ENCODE measurements around the gene ARFGEF3. TPM values are rescaled to one million over a fixed set of nuclear protein-coding genes. Genes with fewer than 3 reads are reported as not detected.

ARFGEF3 gene
- total RNA-seq, 1 experiment from 2014 or later: 5.2 TPM

DNA sequence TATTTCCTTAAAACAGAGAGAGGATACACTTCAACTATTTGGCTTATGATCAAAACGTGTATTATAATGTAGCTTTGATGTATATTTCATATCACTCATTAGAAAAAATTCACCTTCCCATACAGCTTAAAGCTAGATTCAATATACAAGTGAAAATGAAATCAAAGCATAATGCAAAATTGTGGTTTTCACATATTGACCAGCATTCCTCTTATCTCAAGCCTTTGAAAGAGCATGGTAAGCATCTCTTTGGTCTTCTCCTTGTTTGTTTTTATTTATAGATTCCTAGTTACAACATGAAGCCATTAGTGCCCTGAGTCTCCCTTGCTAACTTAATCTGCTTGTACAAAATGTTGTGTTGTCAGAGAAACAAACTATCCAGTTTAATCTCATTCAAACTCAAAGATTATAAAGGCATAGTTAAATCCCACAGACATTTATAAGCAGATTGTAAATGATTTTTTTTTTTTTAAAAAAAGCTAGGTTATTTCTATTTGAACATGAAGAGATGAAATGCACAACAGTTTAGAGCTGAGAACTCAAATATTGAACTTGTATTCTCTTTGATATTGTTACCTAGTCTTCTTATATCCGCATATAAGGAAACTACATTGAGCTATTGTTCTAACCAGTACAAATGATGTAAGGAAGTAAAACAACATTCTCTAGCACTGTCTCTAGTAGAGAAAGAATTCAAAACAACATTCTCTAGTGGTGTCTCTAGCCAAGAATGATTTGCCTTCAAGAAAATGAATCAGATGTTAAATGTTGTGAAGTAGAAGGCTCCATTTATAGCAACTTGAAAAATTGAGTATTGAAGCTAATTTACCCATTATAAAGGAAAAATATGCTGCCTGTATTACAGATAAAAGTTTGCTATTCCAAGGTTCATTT lies 184.8 kb downstream of the ARFGEF3 start:
- no peaks in the 10 kb centered on the region for H3K36me3 Mint-ChIP-seq (ENCODE audit: insufficient read depth, unreplicated experiment)
- H3K27ac Mint-ChIP-seq (ENCODE audit: unreplicated experiment): no peak overlapping the region
- no peaks in the 10 kb centered on the region for H3K27me3 Mint-ChIP-seq (ENCODE audit: insufficient read depth, unreplicated experiment)
- Histone ChIP-seq H3K4me1 (no peaks in the 10 kb centered on the region), H3K27me3 (replicated peaks; ENCODE audit: control insufficient read depth, insufficient read depth, low read length) (no peaks in the 10 kb centered on the region), H3K9me3 (no peaks in the 10 kb centered on the region), H3K36me3 (ENCODE audit: control insufficient read depth, insufficient read depth, low read length) (no peaks in the 10 kb centered on the region), H3K4me3 (ENCODE audit: low read depth, low read length) (no peak overlapping the region)
- TF ChIP-seq, protein P1, sequence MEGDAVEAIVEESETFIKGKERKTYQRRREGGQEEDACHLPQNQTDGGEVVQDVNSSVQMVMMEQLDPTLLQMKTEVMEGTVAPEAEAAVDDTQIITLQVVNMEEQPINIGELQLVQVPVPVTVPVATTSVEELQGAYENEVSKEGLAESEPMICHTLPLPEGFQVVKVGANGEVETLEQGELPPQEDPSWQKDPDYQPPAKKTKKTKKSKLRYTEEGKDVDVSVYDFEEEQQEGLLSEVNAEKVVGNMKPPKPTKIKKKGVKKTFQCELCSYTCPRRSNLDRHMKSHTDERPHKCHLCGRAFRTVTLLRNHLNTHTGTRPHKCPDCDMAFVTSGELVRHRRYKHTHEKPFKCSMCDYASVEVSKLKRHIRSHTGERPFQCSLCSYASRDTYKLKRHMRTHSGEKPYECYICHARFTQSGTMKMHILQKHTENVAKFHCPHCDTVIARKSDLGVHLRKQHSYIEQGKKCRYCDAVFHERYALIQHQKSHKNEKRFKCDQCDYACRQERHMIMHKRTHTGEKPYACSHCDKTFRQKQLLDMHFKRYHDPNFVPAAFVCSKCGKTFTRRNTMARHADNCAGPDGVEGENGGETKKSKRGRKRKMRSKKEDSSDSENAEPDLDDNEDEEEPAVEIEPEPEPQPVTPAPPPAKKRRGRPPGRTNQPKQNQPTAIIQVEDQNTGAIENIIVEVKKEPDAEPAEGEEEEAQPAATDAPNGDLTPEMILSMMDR (IDR thresholded peaks at IDR 0.05; ENCODE audit: insufficient read depth in 1 of 2, low read depth in 1 of 2, low read length in 1 of 2, severe bottlenecking in 1 of 2, unreplicated experiment in 1 of 2): no peak
- H3K4me1 Mint-ChIP-seq (ENCODE audit: low read depth, unreplicated experiment): no peaks in the 10 kb centered on the region
- POLR2A ChIA-PET: no interaction called here
- no peaks in the 10 kb centered on the region for H3K9me3 Mint-ChIP-seq (ENCODE audit: unreplicated experiment)
- CTCF ChIA-PET: no interaction called here
- no TSS peak for BruUV-seq (replicated peaks)
- intact Hi-C loops (cut with micrococcal nuclease; ENCODE audit: unreplicated experiment): no loop called here
- no peak for DNase-seq
- no peak overlapping the region for H3K4me3 Mint-ChIP-seq (ENCODE audit: unreplicated experiment)

DNA sequence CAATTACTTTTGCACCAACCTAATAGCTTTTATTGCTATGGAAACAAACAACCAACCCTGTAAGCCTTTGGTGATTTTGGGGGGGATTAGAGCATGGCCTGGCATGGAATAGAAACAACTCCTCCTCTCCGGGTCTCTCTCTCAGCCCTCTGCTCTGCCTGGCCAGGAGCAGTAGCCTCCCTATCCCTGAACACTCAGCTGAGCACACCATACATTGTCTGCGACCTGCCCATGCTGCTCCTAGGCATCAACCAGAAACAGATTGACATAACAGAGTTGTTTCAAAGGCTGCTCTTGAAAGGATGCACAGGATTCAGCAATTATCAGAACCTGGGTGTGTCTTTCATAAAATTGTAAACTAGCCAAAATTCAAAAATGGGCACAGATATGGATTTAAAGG lies 186.1 kb downstream of the ARFGEF3 start:
- POLR2A ChIA-PET: no interaction called here
- Mint-ChIP-seq H3K4me1 (ENCODE audit: low read depth, unreplicated experiment) (no peaks in the 10 kb centered on the region), H3K9me3 (ENCODE audit: unreplicated experiment) (no peaks in the 10 kb centered on the region), H3K36me3 (ENCODE audit: insufficient read depth, unreplicated experiment) (no peaks in the 10 kb centered on the region), H3K27ac (ENCODE audit: unreplicated experiment) (no peak overlapping the region), H3K27me3 (ENCODE audit: insufficient read depth, unreplicated experiment) (peaks cover 3% of the 10 kb centered on the region), H3K4me3 (ENCODE audit: unreplicated experiment) (no peak overlapping the region)
- CTCF ChIA-PET: no interaction called here
- Histone ChIP-seq H3K4me3 (ENCODE audit: low read depth, low read length) (no peak overlapping the region), H3K4me1 (no peaks in the 10 kb centered on the region), H3K27me3 (replicated peaks; ENCODE audit: control insufficient read depth, insufficient read depth, low read length) (no peaks in the 10 kb centered on the region), H3K9me3 (no peaks in the 10 kb centered on the region), H3K36me3 (ENCODE audit: control insufficient read depth, insufficient read depth, low read length) (no peaks in the 10 kb centered on the region)
- no peak for DNase-seq
- BruUV-seq (replicated peaks): no TSS peak
- intact Hi-C loops (cut with micrococcal nuclease; ENCODE audit: unreplicated experiment): no loop called here
- TF ChIP-seq, protein P1 (IDR thresholded peaks at IDR 0.05; ENCODE audit: insufficient read depth in 1 of 2, low read depth in 1 of 2, low read length in 1 of 2, severe bottlenecking in 1 of 2, unreplicated experiment in 1 of 2): no peak

DNA sequence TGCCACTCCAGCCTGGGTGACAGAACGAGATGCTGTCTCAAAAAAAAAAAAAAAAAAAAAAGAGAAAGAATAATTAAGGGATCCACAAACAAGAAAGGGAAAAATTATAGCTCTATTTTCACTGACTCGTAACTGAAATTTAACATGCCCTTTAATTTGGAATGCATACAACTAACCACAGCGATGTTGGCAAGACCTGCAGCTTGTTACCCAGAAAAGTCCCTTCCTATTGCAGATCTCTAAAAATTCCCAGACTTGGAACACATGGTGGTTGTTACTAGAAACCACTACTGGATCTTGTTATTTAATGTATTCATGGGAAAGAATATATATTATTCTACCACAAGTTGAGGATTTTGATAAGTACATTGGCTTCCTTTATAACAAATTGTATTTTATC lies 188.2 kb downstream of the ARFGEF3 start:
- no peak for DNase-seq
- H3K4me1 ChIP-seq: no peaks in the 10 kb centered on the region
- H3K4me3 ChIP-seq (ENCODE audit: low read depth, low read length): no peak overlapping the region
- no peaks in the 10 kb centered on the region for H3K36me3 Mint-ChIP-seq (ENCODE audit: insufficient read depth, unreplicated experiment)
- no peaks in the 10 kb centered on the region for H3K9me3 Mint-ChIP-seq (ENCODE audit: unreplicated experiment)
- POLR2A ChIA-PET: no interaction called here
- no peaks in the 10 kb centered on the region for H3K36me3 ChIP-seq (ENCODE audit: control insufficient read depth, insufficient read depth, low read length)
- no peaks in the 10 kb centered on the region for H3K27me3 ChIP-seq (replicated peaks; ENCODE audit: control insufficient read depth, insufficient read depth, low read length)
- H3K9me3 ChIP-seq: no peaks in the 10 kb centered on the region
- no peak overlapping the region for H3K4me3 Mint-ChIP-seq (ENCODE audit: unreplicated experiment)
- H3K27ac Mint-ChIP-seq (ENCODE audit: unreplicated experiment): no peak overlapping the region
- H3K4me1 Mint-ChIP-seq (ENCODE audit: low read depth, unreplicated experiment): no peaks in the 10 kb centered on the region
- no TSS peak for BruUV-seq (replicated peaks)
- CTCF ChIA-PET: interaction anchor here (0.6 kb wide), 1 partner anchor 652 kb away, joined by 4 read pairs; no protein-coding TSS in a partner anchor
- peaks cover 3% of the 10 kb centered on the region for H3K27me3 Mint-ChIP-seq (ENCODE audit: insufficient read depth, unreplicated experiment)
- intact Hi-C loops (cut with micrococcal nuclease; ENCODE audit: unreplicated experiment): no loop called here
- TF ChIP-seq, protein P1 (IDR thresholded peaks at IDR 0.05; ENCODE audit: insufficient read depth in 1 of 2, low read depth in 1 of 2, low read length in 1 of 2, severe bottlenecking in 1 of 2, unreplicated experiment in 1 of 2): no peak
